ENCODE data around the gene CACUL1.
"Not testable (repeated sequence)": the region's sequence is repeated elsewhere in the genome, so short reads cannot be mapped to it uniquely, and the experiment has no call there.

The CACUL1 gene

DNA sequence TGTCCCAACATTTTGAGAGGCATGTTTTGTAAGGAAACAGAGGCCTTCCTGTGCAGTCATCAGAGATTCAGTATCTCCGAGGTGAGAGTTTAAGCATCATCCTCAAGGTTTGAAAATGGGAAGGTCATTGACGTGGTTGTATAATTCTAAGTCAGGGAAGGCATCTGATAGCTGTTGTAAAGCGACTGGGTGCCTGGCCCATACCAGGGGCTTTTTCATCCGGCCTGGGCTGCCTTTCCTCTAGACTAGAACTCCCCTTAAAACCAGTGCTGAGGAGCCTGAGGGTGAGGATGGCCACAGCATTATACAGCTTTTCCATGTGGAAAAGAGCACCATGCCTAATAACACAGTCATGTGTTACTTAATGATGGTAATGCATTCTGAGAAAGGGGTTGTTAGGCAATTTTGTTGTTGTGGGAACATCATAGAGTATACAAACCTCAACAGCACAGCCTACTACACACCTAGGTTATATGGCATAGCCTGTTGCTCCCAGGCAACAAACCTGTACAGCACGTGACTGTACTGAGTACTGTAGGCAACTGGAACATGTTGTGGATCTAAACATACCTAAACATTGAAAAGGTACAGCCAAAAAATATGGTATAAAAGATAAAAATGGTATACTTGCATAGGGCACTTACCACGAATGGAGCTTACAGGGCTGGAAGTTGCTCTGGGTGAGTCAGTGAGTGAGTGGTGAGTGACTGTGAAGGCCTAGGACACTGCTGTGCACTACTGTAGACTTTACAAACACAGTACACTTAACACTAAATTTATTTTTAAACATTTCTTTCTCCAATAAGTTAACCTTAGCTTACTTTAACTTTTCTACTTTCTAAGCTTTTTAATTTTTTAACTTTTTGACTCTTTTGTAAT, 13.5 kb upstream of the CACUL1 start:
- no peak for DNase-seq

DNA sequence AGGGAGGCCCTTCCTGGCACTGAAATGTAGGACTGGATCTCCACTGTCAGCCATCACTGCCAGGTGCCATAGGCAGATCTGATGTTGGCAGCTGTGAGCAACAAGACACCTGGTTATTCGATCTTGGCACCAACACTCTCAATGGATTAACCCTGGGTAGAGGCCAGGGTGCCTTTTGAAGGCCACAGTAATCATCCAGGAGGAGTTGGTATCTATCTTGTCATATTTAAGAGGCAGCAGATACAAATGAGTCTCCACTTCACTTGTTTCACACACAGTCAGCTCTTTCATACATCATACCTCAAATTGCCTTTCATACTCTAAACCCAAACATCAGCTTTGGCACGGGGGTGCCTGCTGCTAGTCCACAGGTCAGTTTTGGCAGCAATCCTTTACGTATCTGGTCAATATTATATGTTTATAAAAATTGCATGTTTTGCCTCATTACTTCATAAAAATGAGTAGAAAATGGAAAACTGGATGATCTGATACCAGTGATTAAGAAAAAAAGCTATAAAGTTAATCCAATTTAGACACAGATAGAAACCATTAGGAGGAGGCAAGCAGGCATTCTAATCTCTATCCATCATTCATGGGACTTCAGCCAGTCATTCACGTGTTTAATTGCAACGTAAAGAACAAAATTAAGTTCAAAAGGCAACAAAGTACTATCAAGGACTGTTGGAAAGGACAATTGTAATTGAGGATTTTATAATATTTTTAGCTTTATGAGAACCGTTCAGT, 12.7 kb upstream of the CACUL1 start:
- no peak for DNase-seq

DNA sequence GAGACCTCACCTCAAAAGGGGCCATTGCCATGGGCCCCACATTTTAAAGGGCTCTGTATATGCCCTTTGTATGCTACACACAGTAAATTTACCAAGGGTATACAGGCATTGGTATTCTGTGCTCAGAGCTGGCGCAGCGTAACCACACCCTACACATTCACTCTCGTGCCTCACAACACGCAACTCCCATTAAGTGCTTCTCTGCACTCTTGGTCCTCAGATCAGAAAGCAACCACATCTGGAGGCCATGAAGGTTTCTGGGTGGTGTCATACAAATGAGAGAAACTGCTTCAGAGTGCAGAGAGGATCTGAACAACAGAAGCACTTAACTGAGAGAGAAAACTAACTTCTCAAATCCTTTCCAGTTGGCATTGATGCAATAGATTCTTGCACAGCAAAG, 9.4 kb upstream of the CACUL1 start:
- no peak for DNase-seq

DNA sequence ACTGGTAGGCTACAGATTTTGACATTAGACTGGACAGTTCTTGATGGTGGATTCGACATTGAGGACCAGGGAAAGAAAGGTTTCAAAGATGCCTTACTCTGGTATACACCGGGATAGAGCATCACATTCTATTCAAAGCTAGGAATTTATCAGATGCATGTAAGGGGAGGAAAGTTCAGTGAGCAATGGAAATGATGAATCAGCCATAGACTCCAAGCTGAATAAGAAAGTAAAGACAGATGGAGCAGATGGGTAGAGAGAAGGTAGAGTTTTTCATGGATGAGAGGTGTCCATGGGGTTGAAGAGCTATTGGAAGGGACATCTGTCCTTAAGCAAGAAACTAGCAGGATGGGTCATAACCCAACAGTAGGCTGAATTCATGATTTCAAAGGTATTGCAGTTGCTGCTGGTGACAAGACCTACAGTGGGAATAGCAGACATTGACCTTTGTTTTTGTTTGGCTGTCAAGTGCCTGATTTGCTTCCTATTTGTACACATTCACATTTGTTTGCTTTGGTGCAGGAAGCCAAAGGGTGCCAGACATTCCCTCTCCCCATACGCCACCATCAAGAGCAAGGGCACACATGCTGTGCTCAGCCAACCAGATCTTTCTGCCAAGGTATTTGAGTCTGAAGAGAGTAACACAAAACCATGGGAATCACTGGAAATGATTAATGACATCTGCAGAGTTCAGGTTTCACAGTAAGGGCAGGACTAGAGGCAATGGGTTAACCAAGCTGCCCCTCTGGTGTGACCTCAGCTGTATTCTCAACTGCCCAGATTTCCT, 8.6 kb upstream of the CACUL1 start:
- DNase-seq = peak; percentile 29

DNA sequence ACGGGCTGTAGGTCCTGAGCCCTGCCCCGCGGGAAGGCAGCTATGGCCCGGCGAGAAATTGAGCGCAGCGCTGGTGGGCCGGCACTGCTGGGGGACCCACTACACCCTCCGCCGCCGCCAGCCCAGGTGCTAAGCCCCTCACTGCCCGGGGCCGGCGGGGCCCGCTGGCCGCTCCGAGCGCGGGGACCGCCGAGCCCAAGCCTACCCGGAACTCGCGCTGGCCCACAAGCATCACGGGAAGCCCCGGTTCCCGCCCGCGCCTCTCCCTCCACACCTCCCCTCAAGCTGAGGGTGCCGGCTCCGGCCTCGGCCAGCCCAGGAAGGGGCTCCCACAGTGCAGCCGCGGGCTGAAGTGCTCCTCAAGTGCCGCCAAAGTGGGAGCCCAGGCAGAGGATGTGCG, 5.5 kb upstream of the CACUL1 start:
- no peak for DNase-seq

DNA sequence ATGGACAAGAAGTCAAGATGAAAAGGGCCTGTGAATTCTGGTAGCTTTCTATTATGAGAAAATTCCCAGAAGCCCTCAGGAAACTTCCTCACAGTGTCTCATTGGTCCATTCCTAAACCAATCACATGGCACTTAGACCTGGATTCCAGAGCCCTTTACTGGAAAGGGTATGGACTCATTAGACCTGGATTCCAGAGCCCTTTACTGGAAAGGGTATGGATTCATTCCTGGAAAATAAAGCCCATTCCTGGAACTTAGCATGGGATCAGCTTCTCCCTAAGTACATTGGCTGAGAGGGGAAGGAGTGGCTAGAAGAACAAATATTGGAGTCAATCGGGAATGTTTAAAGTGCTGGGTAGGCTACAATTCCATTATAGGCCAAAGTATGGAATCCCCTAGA, 3.7 kb upstream of the CACUL1 start:
- no peak for DNase-seq

DNA sequence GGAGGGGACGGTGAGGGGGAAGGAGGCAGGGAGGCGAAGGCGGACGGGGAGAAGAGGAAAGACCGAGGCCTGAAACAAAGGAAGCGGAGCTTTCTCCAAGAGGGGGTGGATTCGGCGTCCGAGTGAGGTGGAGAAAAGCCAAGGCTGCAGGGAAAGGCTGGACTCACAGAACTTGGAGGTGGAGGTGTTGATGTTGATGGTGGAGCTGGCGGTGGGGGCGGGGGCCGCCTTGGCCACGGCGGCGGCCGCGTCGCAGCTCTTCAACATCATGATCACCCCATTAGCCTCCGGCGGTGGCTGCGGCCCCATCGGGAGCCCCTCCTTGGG, 578 bp downstream of the CACUL1 start:
- no peak for DNase-seq

DNA sequence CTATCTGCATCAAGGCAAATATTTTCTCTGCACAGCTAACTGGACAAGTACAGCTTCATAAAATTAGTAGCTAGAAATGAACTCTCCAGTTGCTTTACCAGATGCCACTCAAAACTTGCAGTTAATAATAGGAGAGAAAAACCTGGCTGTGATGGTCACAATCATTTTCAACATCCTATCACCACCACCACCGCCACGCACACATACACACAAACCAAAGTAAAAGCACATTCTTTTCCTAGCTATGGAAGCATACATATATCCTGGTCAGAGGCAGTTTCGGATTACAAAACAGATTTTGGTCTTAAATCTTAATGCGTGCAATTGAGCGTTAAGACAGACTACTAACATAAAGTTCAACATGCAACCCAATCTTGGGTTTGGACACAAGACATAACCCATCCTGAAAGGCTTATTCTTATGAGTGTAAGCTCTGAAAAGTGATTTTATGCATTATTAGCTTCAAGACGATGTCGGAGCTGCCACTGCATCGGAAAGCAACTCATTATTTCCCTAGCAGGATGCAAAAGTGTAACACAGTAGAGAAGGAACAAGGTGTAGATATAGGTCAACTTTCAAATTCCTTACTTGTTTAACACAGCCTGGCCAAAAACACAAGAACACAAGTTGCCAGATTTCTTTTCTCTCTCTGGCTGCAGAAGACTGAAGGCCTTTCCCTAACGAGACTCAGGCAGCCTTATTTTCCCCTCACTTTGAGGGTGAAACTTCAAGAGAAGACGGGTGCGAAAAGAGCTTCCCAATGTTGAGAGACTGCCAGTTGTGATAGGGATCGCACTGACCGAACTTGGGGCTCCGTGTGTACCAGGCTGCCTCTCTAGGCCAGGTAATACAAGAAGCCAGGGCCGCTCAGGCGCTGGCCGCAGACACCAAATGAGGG, 1.2 kb downstream of the CACUL1 start:
- DNase-seq = no peak

DNA sequence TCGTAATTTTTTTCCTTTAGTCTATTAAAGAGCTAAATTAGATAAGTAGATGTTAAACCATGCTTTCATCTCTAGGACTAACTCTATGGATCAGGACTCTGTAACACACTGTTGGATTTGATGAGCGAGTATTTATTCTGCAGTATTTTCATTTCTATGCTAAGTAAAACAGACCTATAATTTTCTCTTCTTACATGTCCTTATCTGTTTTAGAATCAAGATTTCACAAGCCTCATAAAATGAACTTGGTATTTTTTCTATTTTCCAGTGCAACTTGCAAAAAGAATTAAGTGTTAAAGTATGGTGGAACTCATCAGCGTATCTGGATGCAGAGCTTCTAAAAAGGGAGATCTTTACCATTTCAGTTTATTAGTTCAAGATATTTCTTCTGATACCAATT, 2.4 kb downstream of the CACUL1 start:
- DNase-seq = no peak

DNA sequence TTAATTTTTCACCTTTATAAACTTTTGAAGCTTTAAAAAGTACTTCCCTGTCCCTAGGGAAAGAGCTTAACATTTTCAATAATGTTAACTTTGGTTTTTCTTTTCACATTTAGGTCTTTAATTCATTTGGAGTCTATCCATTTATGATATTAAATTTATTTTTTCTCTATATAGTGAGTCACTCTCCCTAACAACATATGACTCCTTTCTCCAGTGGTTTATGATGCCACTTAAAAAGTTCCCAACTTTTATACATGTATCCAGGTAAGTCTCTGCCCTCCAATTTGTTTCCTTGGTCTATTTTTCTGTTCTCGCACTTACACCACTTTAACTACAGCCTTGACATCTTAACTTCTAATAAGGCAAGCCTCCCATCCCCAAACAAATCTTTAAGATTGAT, 3.5 kb downstream of the CACUL1 start:
- DNase-seq = no peak

DNA sequence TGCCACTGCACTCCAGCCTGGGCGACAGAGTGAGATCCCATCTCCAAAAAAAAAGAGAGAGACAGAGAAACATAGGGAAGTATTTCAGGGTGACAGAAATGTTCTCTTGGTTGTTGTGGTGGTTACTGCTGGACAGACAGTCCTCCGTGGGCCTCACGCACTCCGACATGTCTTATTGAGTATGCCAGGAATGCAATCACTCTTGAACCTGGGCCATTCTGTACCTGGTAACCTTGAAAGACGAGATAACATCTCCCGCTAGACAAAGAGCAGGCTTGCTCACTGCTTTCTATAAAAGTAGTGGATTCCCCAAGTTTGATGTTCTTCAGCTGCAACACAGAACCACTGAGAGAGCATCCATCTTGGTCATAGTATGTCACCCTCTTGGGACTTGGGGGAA, 6.7 kb downstream of the CACUL1 start:
- no peak for DNase-seq

DNA sequence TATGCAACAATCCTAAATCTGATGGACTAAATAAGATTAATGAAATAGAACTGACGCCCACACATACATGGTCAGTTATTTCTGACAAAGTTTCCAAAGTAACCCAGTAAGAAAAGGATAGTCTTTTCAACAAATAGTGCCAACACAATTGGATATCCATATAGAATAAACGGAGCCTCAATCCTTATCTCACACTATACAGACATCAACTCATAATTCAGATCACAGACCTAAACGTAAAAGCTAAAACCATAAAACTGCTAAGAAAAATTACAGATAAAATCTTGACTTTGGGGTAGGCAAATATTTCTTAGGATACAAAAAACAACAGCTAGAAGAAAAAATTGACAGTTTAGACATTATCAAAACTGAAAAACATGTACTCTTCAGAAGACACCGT, 8.5 kb downstream of the CACUL1 start:
- DNase-seq = no peak

DNA sequence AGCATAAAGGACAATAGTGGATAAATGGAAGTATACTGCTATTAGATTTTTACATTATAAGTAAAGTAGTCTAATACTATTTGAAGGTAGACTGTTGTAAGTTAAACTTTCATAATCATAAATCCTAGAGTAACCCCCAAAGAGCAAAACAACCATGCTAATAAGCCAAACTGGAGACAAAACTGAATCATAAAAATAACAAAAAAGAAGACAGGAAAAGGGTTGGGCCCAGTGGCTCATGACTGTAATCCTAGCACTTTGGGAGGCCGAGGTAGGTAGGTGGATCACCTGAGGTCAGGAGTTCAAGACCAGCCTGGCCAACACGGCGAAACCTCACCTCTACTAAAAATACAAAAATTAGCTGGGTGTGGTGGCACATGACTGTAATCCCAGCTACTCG, 9.7 kb downstream of the CACUL1 start:
- no peak for DNase-seq

DNA sequence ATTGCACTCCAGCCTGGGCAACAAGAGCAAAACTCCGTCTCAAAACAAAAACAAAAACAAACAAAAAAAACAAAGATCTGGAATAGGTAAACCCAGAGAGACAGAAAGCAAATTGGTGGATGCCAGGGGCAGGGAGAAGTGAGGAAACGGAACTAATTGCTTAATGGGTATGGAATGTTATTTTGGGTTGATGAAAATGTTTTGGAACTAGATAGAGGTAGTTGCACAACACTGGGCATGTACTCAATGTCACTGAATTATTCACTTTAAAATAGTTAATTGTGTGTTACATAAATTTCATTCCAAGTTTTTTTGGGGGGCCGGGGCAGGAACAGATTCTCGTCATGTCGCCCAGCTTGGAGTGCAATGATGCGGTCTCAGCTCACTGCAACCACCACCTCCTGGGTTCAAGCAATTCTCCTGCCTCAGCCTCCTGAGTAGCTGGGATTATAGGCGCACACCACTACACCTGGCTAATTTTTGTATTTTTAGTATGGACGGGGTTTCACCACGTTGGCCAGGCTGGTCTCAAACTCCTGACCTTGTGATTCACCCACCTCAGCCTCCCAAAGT, 10.3 kb downstream of the CACUL1 start:
- not testable (repeated sequence) for DNase-seq

DNA sequence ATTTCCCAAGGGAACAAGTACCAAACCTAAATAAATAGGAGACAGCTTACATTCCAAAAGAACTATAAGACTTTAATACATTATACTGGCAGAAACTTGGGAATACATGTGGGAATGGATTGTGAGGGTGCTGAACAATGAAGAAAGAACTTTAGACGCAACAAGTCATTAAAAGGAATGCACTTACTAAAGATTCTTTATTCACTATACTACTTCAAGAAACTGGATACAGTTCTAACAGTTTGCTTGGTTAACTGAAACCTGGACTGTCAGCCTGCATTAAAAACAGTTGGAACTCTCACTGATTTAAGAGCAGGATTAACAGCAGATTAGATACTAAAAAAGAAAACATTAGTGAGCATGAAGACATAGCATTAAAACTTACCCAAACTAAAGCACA, 12.0 kb downstream of the CACUL1 start:
- DNase-seq = no peak

DNA sequence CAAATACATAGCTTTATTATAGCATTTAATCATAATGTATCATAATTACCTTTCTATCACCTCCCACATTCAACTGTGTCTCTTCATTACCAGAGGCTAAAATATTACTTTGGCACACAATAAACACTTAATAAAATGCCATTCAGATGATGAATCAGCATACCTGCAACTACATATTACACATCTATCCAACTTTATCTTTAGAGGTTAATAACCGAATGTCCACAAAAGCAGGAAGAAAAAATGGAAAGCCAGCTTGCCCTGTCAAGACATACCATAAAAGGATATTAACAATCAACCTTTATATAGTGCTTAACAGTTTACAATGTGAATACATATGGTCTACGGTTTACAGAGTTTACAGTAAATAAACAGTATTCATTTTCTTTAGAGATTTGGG, 12.7 kb downstream of the CACUL1 start:
- no peak for DNase-seq

DNA sequence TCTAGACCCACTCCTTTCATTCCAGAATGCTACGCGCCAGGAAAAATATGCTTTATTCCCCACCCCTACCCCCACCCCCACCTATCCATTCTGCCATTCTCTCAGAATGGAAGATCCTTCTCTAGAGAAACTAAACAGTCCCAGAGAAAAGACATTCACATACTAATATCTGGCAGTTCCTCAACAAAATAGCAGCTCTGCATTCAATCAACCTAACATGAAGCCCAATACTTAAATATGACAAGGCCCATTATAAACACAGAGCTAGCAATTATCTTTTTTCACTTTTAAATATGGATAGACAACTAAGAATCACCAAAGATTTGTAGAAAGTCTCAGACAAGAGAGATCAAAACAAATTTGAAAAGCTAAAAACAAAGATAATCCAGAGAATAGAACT, 16.4 kb downstream of the CACUL1 start:
- DNase-seq = no peak

DNA sequence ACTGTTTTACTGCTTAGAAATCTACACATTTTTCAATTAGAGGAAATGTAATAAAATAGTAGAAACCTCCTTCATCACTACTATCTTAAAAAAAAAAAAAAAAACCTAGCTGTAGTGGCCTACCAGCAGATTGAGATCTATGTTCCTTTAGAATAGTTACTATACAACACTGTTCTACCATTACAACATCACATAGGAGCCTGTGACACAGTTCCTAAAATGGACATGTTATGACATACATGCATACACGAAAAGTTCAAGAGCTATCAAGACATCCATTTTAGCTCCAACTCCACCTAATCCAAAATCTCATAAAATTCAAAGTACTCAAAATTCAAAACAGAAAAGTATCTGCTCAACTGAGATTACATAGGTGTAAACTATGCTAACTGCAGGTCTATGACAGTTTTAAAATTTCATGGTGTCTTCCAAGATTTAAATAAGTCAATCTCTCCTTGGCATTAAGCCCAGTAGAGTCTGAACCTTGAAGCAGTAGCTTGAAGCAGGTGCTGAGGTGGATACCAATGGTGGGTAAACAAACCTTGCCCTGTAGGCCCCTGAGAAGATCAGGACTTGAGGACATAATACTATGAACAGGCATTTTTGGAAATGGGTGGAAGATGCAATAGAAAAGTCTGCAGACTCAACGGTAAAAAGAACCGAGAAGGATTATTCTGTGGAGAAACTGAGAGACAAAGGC, 17.0 kb downstream of the CACUL1 start:
- DNase-seq = no peak

DNA sequence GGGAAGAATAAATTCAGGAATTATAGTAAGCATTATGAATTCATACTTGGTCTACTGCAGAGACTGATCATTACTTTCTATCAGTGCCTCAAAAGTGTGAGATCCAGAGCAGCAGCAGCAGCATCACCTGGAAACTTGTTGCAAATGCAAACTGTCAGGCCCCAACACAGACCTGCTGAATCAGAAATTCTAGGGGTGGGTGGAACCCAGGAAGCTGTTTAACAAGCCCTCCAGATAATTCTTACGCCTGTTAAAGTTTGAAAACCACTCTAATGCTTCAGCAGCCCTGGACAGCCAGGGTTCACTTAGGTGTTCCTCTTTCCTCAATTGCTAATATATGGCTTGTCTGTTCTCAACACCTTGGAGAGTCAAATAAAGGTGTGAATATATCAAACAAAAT, 19.5 kb downstream of the CACUL1 start:
- DNase-seq = no peak

DNA sequence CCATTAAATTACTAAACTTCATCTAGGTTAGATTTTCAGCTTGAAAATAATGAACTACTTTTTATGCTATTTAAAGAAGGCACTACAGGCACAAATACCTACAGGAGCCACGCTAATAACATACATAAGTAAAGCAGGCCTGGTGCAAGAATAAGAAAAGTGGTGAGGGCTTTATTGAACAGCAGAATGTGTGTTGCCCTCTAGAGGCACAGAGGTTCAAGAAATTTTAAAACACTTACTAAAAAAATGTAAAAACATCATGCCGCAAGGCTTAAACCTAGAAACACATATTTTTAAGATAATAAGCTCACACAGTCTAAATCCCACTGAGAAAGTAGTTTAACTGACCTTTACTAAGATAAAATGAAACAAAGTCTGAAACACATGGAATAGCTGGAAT, 20.3 kb downstream of the CACUL1 start:
- no peak for DNase-seq

DNA sequence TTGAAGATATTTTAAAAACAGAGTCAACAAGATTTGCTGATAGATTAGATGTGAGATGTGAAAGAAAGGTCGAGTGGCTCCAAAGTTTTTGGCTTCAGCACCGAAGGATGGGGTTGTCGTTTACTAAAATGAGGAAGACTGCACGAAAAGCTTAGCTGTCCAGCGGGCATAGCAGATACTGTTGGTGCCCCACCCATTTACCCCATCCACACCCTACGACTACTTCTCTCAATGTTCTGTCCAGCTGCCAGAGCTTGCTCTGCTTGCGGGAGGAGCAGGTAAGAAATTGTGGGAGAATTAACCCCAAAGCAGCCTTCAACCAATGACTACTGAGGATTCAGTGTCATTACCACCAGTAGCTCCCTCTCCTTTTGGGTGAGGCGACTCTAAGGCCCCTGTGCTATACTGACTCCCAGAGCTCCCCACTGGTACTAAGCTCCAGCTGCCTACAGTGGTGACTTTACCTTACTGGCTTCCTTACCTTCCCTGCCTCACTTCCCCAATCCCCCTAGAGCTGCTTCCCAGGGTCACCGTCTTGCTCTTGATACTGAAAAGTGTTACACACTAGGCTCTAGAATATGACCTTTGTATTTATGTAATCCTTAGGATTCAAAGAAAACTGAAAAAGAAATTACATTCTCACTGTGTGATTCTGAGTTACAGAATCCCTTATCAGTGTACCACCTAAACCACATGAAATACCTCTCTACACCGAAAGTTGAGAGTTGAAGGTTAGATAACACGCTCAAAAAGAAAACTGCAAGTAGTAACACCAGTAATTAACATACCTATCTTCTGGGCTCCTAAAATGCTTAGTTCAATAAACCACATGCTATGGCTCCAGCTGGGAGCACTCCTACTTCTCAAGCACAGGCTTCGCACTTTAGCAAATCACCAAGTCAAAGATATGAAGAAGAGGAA, 22.3 kb downstream of the CACUL1 start:
- no peak for DNase-seq
